GM23338 (cell line): ENCODE results near the gene TRIP10. TPM values are rescaled to one million over a fixed set of nuclear protein-coding genes. Genes with fewer than 3 reads are reported as not detected.

Source experiments
- EZH2 ChIP-seq: fragments of 200-600 bp; sonication (generic); IDR thresholded peaks from one replicate; pipeline ENCODE4 v1.8.0; 2017; ENCODE audit warnings: antibody characterized with exemption, mild to moderate bottlenecking, low read depth; ENCODE audit not compliant: unreplicated experiment
- EZH2phosphoT487 ChIP-seq: fragments of 200-600 bp; sonication (generic); IDR thresholded peaks from one replicate; pipeline ENCODE4 v1.8.1; 2018; ENCODE audit warnings: antibody characterized with exemption; ENCODE audit not compliant: unreplicated experiment
- NANOG ChIP-seq: IDR thresholded peaks from 2 replicates; pipeline ENCODE4 v1.6.1; 2016; ENCODE audit warnings: antibody characterized with exemption, borderline replicate concordance
- POLR2AphosphoS5 ChIP-seq: IDR thresholded peaks from 2 replicates; pipeline ENCODE4 v1.6.1; 2016; ENCODE audit warnings: antibody characterized with exemption, low read depth
- STAT1 ChIP-seq: IDR thresholded peaks from one replicate; pipeline ENCODE4 v1.6.1; 2016; ENCODE audit warnings: antibody characterized with exemption; ENCODE audit not compliant: unreplicated experiment
- ZNF114 ChIP-seq: fragments of 250-450 bp; sonication (Bioruptor Pico); IDR thresholded peaks from 2 replicates; pipeline ENCODE4 v1.5.0; 2020; ENCODE audit warnings: mild to moderate bottlenecking, moderate library complexity
- polyA plus RNA-seq: library from polyadenylated mRNA; unstranded; fragments of >200 nt; fragmentation: Nextera tagmentation; extraction: Ambion mirVana; gene quantifications from 2 replicates; pipeline ENCODE4 v1.2.1, GENCODE V29; 2016
- total RNA-seq: library from RNA; depleted of rRNA; stranded (reverse); fragments of >200 nt; shearing (Covaris generic); gene quantifications from 2 replicates; pipeline ENCODE4 v1.2.3, GENCODE V29; 2014
- TF ChIP-seq, protein P1 (sequence below): fragments of 250-450 bp; sonication (Bioruptor Pico); IDR thresholded peaks from 2 replicates; pipeline ENCODE4 v1.5.0; 2020; ENCODE audit warnings: mild to moderate bottlenecking, moderate library complexity

Gene TRIP10
- total and polyA plus RNA-seq, 2 experiments from 2014 or later: 56.8 to 68.5 TPM

DNA sequence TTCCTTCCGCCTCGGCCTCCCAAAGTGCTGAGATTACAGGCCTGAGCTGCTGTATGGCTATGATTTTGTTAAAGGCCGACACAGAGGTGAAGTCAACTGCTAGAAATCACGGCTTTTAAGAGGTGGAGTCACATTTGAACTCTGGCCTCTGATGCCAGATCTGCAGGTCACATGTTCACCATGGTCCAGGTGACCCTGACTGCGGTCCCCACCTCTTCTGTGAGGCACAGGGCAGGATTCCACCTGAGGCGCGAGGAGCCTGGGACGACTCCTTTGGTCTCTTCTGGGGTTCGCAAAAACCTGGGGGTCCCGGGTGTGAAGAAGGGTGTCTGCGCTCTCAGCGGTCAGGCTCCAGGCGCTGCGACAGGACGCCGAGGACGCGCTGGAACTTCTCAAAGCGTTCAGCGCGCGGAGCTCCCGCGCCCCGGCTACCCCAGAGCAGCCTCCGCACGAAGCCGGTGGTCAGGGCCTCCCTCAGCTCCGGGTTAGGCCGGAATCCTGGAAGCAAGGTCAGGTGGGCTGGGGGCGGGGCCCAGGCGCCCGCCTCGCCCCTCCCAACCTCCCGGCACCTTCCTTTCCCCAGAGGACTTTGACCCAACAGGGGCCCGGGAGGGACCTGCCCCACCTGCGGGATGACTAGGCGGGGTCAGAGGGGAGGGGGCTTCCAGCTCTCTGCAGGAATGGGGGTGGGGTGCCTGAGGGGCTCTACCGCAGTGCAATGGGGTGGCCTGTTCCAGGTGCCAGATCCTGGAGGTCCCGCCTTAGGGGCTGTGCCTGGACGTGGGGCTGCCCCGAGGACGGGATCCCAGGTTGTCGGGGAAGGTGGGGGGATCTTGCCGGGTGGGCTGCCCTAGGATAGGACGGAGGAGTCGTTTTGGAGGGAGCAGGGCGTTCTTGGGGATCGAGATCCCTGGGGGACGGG, 13.0 kb downstream of the TRIP10 start (continued):
- TF ChIP-seq, protein P1, sequence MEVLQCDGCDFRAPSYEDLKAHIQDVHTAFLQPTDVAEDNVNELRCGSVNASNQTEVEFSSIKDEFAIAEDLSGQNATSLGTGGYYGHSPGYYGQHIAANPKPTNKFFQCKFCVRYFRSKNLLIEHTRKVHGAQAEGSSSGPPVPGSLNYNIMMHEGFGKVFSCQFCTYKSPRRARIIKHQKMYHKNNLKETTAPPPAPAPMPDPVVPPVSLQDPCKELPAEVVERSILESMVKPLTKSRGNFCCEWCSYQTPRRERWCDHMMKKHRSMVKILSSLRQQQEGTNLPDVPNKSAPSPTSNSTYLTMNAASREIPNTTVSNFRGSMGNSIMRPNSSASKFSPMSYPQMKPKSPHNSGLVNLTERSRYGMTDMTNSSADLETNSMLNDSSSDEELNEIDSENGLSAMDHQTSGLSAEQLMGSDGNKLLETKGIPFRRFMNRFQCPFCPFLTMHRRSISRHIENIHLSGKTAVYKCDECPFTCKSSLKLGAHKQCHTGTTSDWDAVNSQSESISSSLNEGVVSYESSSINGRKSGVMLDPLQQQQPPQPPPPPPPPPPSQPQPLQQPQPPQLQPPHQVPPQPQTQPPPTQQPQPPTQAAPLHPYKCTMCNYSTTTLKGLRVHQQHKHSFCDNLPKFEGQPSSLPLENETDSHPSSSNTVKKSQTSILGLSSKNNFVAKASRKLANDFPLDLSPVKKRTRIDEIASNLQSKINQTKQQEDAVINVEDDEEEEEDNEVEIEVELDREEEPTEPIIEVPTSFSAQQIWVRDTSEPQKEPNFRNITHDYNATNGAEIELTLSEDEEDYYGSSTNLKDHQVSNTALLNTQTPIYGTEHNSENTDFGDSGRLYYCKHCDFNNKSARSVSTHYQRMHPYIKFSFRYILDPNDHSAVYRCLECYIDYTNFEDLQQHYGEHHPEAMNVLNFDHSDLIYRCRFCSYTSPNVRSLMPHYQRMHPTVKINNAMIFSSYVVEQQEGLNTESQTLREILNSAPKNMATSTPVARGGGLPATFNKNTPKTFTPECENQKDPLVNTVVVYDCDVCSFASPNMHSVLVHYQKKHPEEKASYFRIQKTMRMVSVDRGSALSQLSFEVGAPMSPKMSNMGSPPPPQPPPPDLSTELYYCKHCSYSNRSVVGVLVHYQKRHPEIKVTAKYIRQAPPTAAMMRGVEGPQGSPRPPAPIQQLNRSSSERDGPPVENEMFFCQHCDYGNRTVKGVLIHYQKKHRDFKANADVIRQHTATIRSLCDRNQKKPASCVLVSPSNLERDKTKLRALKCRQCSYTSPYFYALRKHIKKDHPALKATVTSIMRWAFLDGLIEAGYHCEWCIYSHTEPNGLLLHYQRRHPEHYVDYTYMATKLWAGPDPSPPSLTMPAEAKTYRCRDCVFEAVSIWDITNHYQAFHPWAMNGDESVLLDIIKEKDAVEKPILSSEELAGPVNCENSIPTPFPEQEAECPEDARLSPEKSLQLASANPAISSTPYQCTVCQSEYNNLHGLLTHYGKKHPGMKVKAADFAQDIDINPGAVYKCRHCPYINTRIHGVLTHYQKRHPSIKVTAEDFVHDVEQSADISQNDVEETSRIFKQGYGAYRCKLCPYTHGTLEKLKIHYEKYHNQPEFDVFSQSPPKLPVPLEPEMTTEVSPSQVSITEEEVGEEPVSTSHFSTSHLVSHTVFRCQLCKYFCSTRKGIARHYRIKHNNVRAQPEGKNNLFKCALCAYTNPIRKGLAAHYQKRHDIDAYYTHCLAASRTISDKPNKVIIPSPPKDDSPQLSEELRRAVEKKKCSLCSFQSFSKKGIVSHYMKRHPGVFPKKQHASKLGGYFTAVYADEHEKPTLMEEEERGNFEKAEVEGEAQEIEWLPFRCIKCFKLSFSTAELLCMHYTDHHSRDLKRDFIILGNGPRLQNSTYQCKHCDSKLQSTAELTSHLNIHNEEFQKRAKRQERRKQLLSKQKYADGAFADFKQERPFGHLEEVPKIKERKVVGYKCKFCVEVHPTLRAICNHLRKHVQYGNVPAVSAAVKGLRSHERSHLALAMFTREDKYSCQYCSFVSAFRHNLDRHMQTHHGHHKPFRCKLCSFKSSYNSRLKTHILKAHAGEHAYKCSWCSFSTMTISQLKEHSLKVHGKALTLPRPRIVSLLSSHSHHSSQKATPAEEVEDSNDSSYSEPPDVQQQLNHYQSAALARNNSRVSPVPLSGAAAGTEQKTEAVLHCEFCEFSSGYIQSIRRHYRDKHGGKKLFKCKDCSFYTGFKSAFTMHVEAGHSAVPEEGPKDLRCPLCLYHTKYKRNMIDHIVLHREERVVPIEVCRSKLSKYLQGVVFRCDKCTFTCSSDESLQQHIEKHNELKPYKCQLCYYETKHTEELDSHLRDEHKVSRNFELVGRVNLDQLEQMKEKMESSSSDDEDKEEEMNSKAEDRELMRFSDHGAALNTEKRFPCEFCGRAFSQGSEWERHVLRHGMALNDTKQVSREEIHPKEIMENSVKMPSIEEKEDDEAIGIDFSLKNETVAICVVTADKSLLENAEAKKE (CRISPR knock-in tag): no peak
- TF ChIP-seq NANOG (no peak), EZH2 (no peak), ZNF114 (CRISPR knock-in tag) (no peak), STAT1 (no peak), POLR2AphosphoS5 (no peak), EZH2phosphoT487 (no peak)
